GM18858 (cell line): ENCODE data around the gene HOXA10.

ENCODE experiments used
- ATAC-seq: cut with Tn5 transposase; IDR thresholded peaks from one replicate; pipeline ENCODE4 v1.9.1; 2021; ENCODE audit not compliant: unreplicated experiment

The HOXA10 gene

DNA sequence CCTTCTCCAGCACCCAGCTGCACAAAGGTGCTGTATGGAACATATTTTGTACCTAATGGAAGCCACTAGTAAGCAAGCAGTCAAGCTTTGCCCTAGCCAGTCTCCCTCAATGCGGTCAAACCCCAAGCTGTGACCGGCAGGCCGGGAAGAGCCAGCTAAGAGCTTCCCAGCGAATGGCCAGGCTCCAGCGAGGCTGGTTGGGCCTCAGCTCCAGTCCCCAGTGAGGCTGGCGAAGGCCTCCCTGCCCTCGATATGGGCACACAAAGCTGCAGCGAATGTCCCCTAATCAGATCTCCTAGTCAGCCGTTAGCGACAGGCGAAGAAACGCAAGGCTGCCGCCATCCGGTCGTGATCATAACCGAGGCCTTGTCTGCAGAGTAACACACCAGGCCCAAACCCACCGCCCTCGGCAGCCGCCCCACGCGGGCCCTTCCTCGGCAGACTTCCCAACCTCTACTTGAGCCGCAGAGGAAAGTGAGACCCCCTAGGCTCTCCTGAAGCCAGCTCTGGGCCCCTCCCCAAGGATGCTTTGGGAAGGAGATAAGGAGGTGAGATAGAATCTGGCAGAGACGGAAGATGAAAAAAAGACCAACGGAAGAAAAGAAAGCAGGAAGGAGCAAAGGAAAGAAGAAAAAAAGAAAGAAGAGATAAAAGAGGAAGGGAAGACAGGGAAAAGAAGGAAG lies 5.7 kb downstream of the HOXA10 start:
- no peak for ATAC-seq

DNA sequence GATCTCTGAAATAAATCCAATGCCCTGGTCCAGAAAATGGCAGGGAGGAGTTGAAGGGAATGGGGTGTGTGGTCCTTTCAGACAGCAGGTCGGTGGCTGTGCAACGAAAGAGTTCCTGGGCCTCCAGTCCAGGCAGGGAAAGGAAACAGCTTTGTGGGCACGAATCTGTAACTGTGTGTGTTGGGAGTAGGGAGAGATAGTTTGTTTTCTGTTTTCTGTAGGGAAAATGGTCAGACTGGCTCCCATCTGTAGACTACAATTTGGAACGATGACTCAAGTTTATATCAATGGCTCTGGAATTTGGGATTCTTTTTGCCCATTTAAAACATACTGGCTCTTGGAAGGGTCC lies 6.2 kb downstream of the HOXA10 start:
- no peak for ATAC-seq

DNA sequence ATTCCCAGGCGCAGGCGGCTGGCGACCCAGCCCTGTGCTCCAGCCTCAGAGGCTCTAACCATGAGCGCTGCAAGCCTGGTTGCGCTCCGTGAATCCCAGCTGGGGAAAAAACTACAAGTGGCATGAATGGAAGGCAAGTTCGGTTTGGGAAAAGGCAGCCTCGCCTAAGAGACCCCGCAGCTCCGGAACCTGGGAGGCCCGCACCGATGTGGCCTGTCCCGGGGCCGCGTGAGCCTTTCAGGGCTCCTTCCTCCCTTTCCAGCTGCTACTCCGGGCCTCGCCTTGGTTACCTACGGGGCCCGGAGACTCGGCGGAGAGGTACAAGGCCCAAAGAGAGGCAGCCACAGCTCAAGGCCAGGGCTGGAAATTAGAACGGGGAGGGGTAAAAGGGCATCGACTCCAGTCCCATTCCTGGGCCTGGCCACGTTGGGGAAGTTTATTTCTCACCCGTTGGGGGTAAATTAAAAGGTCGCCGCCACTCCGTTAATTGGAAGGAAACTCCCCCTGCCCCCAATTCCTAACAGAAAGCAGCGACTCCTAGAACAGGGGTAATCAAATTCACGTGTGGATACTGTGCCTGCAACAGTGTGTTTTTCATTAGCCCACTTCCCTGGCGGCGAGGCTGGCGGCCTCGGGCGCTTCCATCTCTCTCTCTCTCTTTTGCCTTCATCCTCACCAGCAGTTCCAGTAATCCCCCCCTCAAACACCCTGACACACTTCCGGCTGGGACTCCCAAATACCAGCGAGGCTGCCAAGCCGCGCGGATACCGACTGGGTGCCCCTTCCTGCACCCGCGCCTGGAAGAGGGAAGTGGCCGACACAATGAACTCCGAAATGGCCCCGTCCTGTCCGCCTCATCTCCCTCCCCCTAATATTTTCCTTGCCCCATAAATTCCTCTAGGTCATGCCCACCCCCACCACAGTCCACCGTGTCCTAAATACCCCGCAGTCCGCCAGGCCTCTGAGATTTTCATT lies 7.3 kb downstream of the HOXA10 start:
- no peak for ATAC-seq

DNA sequence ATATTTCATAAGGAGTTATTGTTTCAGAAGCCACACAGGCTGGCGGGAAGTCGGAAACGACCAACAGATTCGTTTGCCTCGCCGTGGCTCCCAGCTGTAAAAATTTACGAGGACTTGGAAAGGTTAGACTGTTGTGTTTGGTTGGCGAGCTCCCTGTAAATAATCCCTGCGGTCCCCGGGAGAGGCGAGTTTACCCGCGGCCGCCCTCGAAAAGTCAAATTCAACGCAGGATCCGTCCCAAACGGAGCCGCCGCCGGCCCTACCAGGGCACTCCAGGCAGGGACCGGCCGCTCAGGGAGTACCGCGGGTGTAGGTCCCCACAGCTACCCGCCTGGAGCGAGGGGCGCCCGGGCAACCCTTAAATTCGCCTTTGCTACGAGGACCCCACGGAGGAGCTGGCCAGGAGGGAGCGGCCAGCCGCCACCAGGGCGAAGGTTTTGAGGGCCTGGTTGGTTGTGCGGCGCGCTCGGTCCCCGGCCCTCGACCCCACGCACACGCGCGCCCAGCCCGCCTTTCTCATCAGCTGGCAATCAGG lies 8.1 kb downstream of the HOXA10 start:
- ATAC-seq = no peak

DNA sequence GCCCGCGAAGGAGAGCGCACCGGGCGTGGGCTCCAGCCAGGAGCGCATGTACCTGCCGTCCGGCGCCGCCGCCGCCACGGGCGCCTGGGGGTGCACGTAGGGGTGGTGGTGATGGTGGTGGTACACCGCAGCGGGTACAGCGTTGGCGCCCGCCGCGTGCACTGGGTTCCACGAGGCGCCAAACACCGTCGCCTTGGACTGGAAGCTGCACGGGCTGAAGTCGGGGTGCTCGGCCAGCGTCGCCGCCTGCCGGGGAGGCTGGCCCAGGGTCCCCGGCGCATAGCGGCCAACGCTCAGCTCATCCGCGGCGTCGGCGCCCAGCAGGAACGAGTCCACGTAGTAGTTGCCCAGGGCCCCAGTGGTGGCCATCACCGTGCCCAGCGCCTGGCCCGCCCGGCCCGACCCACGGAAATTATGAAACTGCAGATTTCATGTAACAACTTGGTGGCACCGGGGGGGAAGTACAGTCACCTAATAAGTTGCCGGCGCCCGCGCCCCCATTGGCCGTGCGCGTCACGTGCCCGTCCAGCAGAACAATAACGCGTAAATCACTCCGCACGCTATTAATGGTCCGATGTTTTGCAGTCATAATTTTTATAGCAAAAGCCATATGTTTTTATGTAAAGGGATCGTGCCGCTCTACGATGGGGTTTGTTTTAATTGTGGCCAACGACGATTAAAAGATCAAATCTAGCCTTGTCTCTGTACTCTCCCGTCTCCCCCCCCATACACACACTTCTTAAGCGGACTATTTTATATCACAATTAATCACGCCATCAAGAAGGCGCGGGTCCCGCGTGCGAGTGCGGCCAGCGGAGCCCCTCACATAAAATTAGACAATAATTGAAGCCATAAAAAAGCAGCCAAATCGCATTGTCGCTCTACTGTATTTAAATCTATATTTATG lies 8.8 kb downstream of the HOXA10 start, which contains the start of gene HOXA9:
Gene HOXA9 (minus strand): TSS at position 449 of the 907 bp plus-strand sequence. CDS start 80 bp downstream, at position 369.
- no peak for ATAC-seq

DNA sequence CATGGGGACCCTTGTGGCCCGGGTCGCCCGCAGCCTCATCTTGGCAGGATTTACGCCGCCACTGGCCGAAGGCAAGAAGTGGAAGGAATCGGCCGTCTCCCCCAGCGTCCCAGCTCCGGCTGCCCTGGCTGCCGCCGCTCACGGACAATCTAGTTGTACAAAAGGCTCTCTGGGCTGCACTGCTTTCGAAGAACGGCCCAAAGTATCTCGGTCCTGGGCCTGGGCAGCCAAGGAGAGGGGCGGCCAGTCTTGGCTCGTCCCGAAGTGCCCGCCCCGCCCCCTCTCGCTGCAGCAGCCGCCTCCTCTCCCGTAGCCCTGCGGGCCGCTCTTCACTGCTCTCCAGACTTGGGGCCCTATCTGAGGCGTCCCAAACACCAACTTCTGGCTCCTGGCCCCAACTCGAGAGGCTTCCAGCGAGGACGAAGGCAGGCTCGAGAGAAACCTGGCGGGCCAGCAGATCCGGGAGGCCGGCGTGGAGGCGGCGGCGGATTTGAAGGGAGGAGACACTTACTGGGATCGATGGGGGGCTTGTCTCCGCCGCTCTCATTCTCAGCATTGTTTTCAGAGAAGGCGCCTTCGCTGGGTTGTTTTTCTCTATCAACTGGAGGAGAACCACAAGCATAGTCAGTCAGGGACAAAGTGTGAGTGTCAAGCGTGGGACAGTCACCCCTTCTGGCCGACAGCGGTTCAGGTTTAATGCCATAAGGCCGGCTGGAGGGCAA lies 9.6 kb downstream of the HOXA10 start:
- ATAC-seq = no peak

DNA sequence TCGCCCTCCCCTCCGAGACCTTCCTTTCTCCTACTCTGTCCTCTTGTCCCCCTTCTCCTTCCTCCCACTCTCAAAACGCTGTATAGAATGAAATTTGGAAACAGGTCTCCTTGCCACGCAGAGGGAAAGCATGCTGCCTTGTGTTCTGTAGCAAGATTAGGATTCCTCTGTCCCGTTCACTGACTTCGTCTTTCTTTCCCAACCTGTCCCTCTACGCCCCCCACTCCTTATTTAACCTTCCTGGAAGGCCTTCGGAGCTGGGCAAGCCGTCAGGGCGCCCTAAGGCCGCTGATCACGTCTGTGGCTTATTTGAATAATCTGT lies 10.1 kb downstream of the HOXA10 start:
- ATAC-seq = no peak

DNA sequence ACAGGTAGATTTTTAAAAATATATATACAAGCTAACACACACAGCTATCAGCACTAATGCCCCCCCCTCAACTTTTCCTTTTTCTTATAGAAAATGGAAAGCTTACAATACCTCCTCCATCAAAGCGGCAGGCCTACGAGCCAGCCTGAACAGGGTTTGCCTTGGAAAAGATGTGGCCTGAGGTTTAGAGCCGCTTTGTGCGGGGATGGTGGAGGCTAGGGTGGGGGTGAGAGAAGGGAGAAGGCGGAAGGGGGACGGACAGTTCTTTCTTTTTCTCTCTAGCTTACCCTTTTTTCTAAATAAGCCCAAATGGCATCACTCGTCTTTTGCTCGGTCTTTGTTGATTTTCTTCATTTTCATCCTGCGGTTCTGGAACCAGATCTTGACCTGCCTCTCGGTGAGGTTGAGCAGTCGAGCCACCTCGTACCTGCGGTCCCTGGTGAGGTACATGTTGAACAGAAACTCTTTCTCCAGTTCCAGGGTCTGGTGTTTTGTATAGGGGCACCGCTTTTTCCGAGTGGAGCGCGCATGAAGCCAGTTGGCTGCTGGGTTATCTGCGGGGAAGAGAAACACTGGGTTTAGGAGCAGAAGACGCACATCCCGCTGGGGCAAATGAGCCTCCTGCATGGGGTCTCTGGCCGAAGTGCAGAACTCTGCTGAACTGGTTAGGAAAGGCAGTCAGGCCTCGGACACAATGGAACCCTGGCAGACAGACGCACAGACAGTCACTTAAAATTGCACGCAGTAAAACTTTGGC lies 10.7 kb downstream of the HOXA10 start:
- no peak for ATAC-seq

DNA sequence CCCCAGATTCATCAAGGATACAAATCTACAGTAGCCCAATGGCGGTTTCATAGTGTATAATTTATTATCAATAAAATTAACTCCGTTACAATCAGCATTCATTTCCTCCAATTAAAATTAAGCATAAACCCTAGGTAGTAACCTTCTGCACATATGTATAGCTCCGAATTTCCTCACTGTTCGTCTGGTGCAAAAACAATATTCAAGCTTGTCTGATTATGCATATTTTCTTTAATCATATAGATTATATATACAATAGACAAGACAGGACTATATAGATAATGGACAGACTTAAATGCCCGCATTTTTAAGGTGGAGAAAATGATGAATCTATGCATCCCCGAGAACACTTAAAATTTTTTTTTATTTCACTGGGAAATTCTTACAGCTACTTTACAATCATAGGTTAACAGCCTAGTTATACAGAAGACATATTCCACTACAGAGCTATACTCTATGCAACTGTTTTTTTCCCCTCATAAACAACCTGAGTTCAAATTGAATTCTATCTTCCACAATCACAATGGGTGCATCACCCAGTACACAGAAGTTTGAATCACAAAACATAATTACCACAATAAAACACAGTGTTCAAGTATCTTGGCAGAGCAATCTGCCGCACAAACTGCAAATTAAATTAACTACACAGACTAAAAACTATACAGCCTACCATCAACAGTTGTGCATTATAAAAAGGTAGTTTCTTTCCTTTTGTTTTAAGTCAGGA lies 11.4 kb downstream of the HOXA10 start:
- no peak for ATAC-seq

DNA sequence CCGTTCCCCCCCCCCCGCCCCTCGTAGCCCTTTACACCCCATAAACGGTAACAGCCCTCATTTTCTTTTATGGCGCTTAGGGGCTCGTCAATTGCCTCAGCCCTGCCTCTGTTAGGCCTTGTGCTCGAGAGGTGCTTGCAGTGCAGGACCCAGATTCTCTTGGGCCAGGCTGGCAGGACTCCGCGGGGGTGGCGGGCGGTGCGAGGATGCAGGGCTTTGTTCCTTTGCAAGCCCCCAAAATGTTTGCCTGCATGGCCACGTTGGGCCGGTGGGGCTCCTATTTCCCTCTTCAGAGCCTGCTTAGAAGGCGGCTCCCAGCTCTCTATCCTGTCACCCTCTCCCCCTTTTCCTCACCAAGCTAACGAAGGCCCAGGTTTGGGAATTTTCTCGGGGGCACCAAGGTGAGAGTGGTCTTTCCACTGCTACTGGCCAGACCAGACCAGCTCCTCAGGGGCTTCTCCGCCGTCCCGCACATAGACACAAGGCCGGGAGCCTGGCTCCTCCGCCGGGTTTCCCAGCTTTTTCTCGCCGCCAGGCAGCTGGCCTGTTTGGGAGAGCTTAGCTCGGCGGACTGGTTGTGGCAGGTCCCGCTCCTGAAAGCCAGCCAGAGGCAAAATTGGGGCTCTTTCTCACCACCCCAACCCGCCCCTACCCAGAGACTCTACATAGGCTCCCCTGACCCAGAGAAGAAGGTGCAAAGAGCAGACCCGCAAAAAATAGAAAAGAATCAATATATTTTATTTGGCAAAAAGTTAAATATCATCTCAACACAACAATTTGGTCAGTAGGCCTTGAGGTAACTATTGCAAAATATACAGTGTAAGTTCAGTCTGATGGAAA lies 12.2 kb downstream of the HOXA10 start:
- no peak for ATAC-seq

DNA sequence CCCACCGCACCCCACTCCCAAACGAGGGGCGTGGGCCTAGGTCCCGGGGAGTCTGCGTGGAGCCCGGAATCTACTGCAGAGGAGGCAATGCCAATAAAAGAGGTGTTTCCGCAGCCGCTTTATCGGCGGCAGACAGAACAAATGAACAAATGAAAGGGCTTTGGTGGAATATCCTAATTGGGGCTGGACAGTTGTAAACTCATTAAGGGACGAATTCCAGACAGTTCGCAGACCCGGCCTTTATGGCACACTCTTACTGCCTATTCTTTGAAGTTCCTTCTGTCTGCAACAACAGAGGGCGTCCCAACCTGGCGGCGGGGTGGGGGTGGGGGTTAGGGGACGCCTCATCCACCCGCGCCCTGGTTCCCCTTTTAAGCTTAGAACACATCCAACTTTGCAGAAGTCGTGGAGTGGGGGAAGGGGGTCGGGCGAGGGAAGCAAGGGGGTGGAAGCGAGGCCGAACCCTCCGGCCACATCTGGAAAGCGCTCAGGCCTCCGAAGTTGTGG lies 12.9 kb downstream of the HOXA10 start:
- no peak for ATAC-seq

DNA sequence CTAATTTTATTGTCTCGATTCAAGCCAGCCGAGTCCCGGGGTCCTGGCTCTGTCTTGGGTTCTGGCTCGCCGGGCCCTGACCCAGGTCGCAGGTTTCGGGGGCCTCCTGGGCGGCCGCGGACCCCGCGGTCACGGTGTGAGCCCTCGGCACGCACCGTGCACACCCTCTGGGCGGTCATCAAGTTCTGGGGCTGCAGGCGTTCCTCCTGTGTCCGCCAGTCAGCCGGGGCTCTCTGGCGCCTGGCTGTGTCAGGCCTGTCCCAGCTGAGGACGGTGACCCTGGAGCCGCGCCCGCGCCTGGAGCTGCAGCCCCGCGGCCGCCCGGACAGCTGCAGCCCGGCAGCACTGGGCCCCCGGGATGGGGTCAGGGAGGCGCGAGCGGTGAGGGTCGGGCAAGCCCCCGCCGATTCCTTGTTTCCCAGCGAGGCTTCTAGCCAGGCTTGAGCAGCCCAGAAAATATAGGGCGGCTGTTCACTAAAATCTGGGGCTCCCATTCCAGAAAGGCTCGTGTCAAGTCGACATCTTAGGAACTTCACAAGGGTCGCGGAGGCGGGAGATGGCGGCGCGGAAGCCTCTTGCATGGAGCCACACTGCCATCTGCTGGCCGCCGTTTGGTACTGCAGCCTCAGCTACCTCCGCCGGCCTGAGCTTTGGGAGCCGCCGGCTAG lies 13.4 kb downstream of the HOXA10 start:
- ATAC-seq = no peak

DNA sequence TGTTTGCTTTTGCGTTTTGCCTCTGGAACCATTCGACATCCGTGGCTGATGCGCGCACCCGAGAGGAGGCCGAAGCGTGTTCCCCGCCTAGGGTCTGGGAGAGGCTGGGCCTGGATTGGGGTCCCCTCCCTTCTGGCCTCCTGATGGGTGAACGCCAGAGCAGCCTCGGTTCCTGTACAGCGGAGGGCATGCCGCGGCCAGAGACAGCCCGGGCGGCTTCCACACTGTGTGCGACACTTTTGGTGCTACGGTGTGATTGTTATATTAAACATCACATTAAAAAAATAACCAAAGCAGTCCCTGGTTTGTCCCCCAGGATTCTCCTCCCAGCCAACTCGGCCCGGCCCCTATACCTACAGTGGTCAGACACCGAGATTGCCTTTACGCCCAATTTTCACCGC lies 14.0 kb downstream of the HOXA10 start:
- no peak for ATAC-seq

DNA sequence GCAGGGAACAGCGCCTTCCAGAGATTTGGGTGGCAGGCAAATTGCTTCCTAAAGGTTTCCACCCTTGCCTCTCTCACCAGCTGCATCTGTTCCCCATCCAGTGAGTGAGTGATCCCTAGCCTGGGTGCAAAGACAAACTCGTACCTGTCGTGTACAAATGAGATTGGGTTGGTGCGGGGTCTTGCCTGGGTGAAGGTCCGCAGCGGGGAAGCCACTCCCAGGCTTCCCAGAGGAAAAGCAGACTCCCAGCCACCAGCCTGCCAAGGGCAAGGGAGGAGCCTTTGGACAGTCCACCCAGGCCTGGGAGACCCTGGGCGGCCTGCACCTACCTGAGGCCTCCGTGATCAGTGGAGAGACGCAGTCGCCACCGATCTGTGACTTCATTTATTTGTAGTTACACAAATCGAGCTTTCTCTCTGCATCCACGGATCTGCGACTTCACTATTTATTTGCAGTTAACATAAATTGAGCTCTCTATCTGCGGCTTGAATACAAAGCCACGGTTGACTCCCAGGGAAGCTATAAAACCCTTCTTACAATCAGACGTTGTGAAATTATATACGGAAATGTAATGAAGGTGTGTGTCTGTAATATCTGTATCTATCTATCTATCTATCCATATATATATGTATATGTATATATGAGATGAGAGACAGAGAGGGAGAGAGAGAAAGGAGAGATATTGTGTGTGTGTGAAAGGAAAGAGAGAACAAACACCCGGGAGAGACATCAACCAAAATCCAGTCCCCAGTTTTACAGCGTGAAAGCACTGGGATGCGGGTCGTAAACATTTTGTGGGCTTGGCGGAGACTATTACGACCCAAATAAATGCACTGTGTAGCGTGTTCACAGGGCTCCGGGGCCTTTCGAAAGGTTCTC lies 14.6 kb downstream of the HOXA10 start:
- no peak for ATAC-seq

DNA sequence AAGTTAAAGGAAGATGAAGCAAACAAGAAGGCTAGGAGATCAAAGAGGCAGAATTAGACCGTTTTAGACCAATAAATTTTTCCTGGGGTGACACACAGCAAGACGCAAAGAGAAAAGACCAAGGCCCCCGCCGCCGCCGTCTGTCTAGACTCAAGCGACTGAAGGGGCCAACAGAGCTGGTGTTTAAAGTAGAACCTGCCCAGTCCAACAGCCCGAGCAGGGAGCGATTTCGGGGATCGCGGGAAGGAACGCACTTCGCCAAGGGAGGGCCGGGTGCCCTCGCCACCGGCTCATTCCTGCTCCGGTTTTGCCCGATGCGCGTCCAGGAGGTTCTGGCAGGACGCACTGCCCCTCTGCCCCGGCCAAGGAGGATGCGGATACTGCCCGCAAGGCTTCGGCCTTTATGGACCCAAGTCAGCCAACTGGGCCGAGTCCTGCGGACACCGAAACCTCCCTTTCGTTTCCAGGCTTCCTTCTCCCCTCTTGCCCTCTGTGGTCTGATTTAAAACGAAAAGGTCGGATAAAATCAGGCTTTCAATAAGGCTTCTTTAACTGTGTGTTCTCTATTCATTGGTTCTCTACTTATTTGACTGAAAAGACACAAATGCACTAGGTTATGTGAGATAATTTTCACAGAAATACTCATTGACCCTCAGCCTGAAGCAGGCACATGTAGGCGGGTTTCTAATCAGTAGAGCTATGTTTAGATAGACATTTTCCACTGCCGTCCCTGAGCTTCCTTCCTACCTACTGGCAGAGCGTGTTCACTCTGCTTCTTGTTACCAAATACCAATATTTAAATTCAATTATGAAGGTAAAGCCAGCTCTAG lies 15.5 kb downstream of the HOXA10 start:
- no peak for ATAC-seq
